Esophagus squamous epithelium (tissue), 4 donors: ENCODE results near the gene FAH.

Source experiments
- POLR2A ChIP-seq, 4 donors: fragments of 450-650 bp; IDR thresholded peaks; one replicate each; pipeline ENCODE4 v1.6.1; 2017; ENCODE audit warnings: antibody characterized with exemption in 4 of 4, mild to moderate bottlenecking in 4 of 4, moderate library complexity in 3 of 4
- TF ChIP-seq, protein P1 (sequence below), 6 experiments: fragments of 450-650 bp in 4 of 6; fragments of 200-600 bp in 2 of 6; sonication (generic) in 2 of 6; IDR thresholded peaks; one replicate each; pipeline ENCODE4 v1.5.1; 2016 to 2019; ENCODE audit warnings: antibody characterized with exemption in 6 of 6, mild to moderate bottlenecking in 4 of 6, moderate library complexity in 4 of 6

GRCh38 chr15:80174017-80174746, 21.4 kb downstream of the FAH start:
- TF ChIP-seq POLR2A (IDR thresholded peaks at IDR 0.05), result no peak
- TF ChIP-seq, protein P1, sequence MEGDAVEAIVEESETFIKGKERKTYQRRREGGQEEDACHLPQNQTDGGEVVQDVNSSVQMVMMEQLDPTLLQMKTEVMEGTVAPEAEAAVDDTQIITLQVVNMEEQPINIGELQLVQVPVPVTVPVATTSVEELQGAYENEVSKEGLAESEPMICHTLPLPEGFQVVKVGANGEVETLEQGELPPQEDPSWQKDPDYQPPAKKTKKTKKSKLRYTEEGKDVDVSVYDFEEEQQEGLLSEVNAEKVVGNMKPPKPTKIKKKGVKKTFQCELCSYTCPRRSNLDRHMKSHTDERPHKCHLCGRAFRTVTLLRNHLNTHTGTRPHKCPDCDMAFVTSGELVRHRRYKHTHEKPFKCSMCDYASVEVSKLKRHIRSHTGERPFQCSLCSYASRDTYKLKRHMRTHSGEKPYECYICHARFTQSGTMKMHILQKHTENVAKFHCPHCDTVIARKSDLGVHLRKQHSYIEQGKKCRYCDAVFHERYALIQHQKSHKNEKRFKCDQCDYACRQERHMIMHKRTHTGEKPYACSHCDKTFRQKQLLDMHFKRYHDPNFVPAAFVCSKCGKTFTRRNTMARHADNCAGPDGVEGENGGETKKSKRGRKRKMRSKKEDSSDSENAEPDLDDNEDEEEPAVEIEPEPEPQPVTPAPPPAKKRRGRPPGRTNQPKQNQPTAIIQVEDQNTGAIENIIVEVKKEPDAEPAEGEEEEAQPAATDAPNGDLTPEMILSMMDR (IDR thresholded peaks at IDR 0.05), result no peak
